GM19452 (cell line): Measurements from ENCODE around the gene SENP1.
"Not testable (repeated sequence)": the region's sequence is repeated elsewhere in the genome, so short reads cannot be mapped to it uniquely, and the experiment has no call there.

Source experiments
- ATAC-seq: cut with Tn5 transposase; IDR thresholded peaks from one replicate; pipeline ENCODE4 v1.9.1; 2021; ENCODE audit not compliant: unreplicated experiment

The SENP1 gene

GRCh38 chr12:48115957-48116356 is 10.1 kb upstream of the SENP1 start:
- no peak for ATAC-seq

- ATAC-seq: not testable (repeated sequence)
Measured at GRCh38 chr12:48111312-48111693, 5.4 kb upstream of the SENP1 start.

GRCh38 chr12:48110691-48111311 is 4.9 kb upstream of the SENP1 start:
- ATAC-seq: no peak

GRCh38 chr12:48109424-48109823 is 3.5 kb upstream of the SENP1 start:
- ATAC-seq: no peak

- ATAC-seq: no peak
Measured at GRCh38 chr12:48106681-48107613, 1.1 kb upstream of the SENP1 start.

GRCh38 chr12:48105321-48105866 is 485 bp downstream of the SENP1 start:
- peak; percentile 33 for ATAC-seq

GRCh38 chr12:48104531-48104930 is 1.3 kb downstream of the SENP1 start:
- ATAC-seq: no peak

- no peak for ATAC-seq
Measured at GRCh38 chr12:48092611-48093010, 13.3 kb downstream of the SENP1 start.

GRCh38 chr12:48086327-48086726 is 19.6 kb downstream of the SENP1 start:
- no peak for ATAC-seq

GRCh38 chr12:48084841-48085460 is 20.9 kb downstream of the SENP1 start:
- ATAC-seq: no peak

- ATAC-seq: no peak
Measured at GRCh38 chr12:48084066-48084465, 21.8 kb downstream of the SENP1 start.

GRCh38 chr12:48080821-48081220 is 25.1 kb downstream of the SENP1 start:
- no peak for ATAC-seq

- no peak for ATAC-seq
Measured at GRCh38 chr12:48080285-48080684, 25.6 kb downstream of the SENP1 start.

GRCh38 chr12:48078901-48079300 is 27.0 kb downstream of the SENP1 start:
- ATAC-seq: no peak

- ATAC-seq: no peak
Measured at GRCh38 chr12:48077111-48077510, 28.8 kb downstream of the SENP1 start.

- ATAC-seq: no peak
Measured at GRCh38 chr12:48075832-48076231, 30.0 kb downstream of the SENP1 start.

- ATAC-seq: no peak
Measured at GRCh38 chr12:48074266-48074665, 31.6 kb downstream of the SENP1 start.

- ATAC-seq: no peak
Measured at GRCh38 chr12:48072266-48072665, 33.6 kb downstream of the SENP1 start.

- no peak for ATAC-seq
Measured at GRCh38 chr12:48071808-48072207, 34.1 kb downstream of the SENP1 start.

GRCh38 chr12:48070731-48071130 is 35.1 kb downstream of the SENP1 start:
- no peak for ATAC-seq

- ATAC-seq: no peak
Measured at GRCh38 chr12:48070033-48070432, 35.8 kb downstream of the SENP1 start.

- ATAC-seq: no peak
Measured at GRCh38 chr12:48069241-48069640, 36.6 kb downstream of the SENP1 start.
